Ovary (tissue), 9 donors: ENCODE data around the gene CST3. TPM values are rescaled to one million over a fixed set of nuclear protein-coding genes. Genes with fewer than 3 reads are reported as not detected.
A peak's percentile ranks its signal among the peaks of the same experiment; 100 is the strongest.

Source experiments
- DNase-seq, 5 donors: peaks; one replicate each; pipeline ENCODE4 v3.0.0-alpha.2; 2019 to 2020
- H3K27ac ChIP-seq, 2 donors: fragments of 200-600 bp; one replicate each; pipeline versions ENCODE4 v1.5.1 to v1.8.0; 2019 to 2022
- H3K27me3 ChIP-seq: fragments of 200-600 bp; one replicate; pipeline ENCODE4 v1.8.0; 2022
- H3K36me3 ChIP-seq: fragments of 200-600 bp; sonication (generic); one replicate; pipeline ENCODE4 v1.5.1; 2019
- H3K4me1 ChIP-seq: one replicate; pipeline ENCODE4 v1.8.1; 2013; ENCODE audit warnings: mild to moderate bottlenecking, moderate library complexity; ENCODE audit not compliant: insufficient read depth
- H3K4me3 ChIP-seq: fragments of 200-600 bp; sonication (generic); one replicate; pipeline ENCODE4 v1.5.1; 2017
- H3K9me3 ChIP-seq, 2 donors: fragments of 200-600 bp in 1 of 2; sonication (generic) in 1 of 2; one replicate each; pipeline versions ENCODE4 v1.5.1 to v1.8.1; 2013 to 2019; ENCODE audit warnings: mild to moderate bottlenecking in 1 of 2, moderate library complexity in 1 of 2
- CTCF ChIP-seq, 3 donors: fragments of 450-650 bp in 2 of 3; fragments of 200-600 bp in 1 of 3; IDR thresholded peaks; one replicate each; pipeline versions ENCODE4 v1.5.1 to v1.8.0; 2016 to 2022; ENCODE audit warnings: antibody characterized with exemption in 3 of 3, mild to moderate bottlenecking in 1 of 3
- EP300 ChIP-seq: sonication (generic); formaldehyde crosslinking; IDR thresholded peaks from one replicate; pipeline ENCODE4 v1.6.1; 2017; ENCODE audit warnings: antibody characterized with exemption
- POLR2A ChIP-seq: fragments of 450-650 bp; IDR thresholded peaks from one replicate; pipeline ENCODE4 v1.6.1; 2017; ENCODE audit warnings: antibody characterized with exemption, mild to moderate bottlenecking, moderate library complexity
- WGBS, 3 donors: extraction: QIAGEN DNeasy Blood & Tissue Kit in 1 of 3; methylation state at CpG; one replicate each; pipeline versions ENCODE4 v1.1.5 to v1.1.7; 2013 to 2017; 5-methylcytosine and 5-hydroxymethylcytosine counted together
- intact Hi-C, 4 donors: fragments of 100-400 bp; cut with DNase I; formaldehyde crosslinking; loops; one replicate each; pipeline versions ENCODE4 v1.11.0 to v1.15.1; 2022 to 2023
- polyA plus RNA-seq, 2 donors: library from polyadenylated mRNA; stranded (reverse); fragments of 200-250 nt in 1 of 2; fragments of 350-450 nt in 1 of 2; fragmentation: Illumina TruSeq in 1 of 2; extraction: RNeasy Lipid Tissue Mini Kit (QIAGEN cat#74804) in 1 of 2; gene quantifications; one replicate each; pipeline ENCODE4 v1.2.3, GENCODE V29; 2013 to 2014
- total RNA-seq, 7 donors: library from RNA; depleted of rRNA in 2 of 7; stranded (reverse); fragments of >200 nt in 2 of 7; fragmentation: NEBNext Ultra II Directional in 3 of 7; extraction: Animal tissue kit (Norgen Biotek cat#: 25700) in 3 of 7; gene quantifications; one replicate each; pipeline versions ENCODE4 v1.1.0 to v1.2.4, GENCODE V29; 2016 to 2023
- donor health status: DM: no; HTN: no; CAD: no; lungs with moderate emphysema.
- donor health status: DM: no; HTN: no; CAD: no.
- donor health status: Bipolar disorder and iron deficiency.
- donor health status: DM: yes; HTN: yes; CAD: no.
- donor health status: DM: no; HTN: no; CAD: no.
- donor health status: DM: yes; HTN: yes; CAD: no.

CST3 gene
- total and polyA plus RNA-seq, 9 donors: 317 to 889 (median 404) TPM

GRCh38 chr20:23607497-23608245 is 30.1 kb downstream of the CST3 start:
- DNase-seq: no peak

GRCh38 chr20:23606652-23607049 is 31.1 kb downstream of the CST3 start:
- TF ChIP-seq CTCF (IDR thresholded peaks at IDR 0.05) (peak; percentile 64 to 81 (median 68)), EP300 (no peak)
- DNase-seq: peak; percentile 71 to 87 (median 82)
- no peaks in the 10 kb centered on the region for H3K36me3 ChIP-seq
- intact Hi-C loops: loop anchor here in 2 of 4 donors (10.0 kb wide), 3 partner anchors 162 to 378 kb away; partner anchors contain the start of gene GGTLC1 (in 1 of the 2)
- H3K4me3 ChIP-seq: no peak overlapping the region
- H3K27ac ChIP-seq: no peak overlapping the region
- H3K27me3 ChIP-seq: no peaks in the 10 kb centered on the region
- no peaks in the 10 kb centered on the region for H3K4me1 ChIP-seq
- no peaks in the 10 kb centered on the region for H3K9me3 ChIP-seq
- 8 to 12% (median 10%) methylated on average over 9 of the region's 9 CpGs for WGBS, 3 donors

More at GRCh38 chr20:23607497-23608245, 30.1 kb downstream of the CST3 start:
- TF ChIP-seq CTCF (IDR thresholded peaks at IDR 0.05): no peak
- no peak for TF ChIP-seq POLR2A
- no peaks in the 10 kb centered on the region for H3K4me1 ChIP-seq
- 88 to 91% (median 90%) methylated on average over 14 of the region's 14 CpGs for WGBS, 3 donors
- H3K4me3 ChIP-seq: no peak overlapping the region
- H3K27ac ChIP-seq: no peak overlapping the region
- no peaks in the 10 kb centered on the region for H3K9me3 ChIP-seq
- H3K36me3 ChIP-seq: no peaks in the 10 kb centered on the region
- intact Hi-C loops: loop anchor here in 2 of 4 donors (10.0 kb wide), 3 partner anchors 163 to 377 kb away; partner anchors contain the start of gene GGTLC1 (in 1 of the 2)
- no peaks in the 10 kb centered on the region for H3K27me3 ChIP-seq

- TF ChIP-seq EP300: no peak
- Histone ChIP-seq H3K27ac (no peak within 1 kb of the TSS), H3K36me3 (no peaks in the 10 kb centered on the region), H3K27me3 (no peaks in the 10 kb centered on the region), H3K4me1 (no peaks in the 10 kb centered on the region), H3K4me3 (no peak within 1 kb of the TSS), H3K9me3 (no peaks in the 10 kb centered on the region)
- intact Hi-C loops: loop anchor here in 2 of 4 donors (10.0 kb wide), 3 partner anchors 161 to 379 kb away; partner anchors contain the start of gene GGTLC1 (in 1 of the 2)
- no peak for DNase-seq
- 52 to 58% (median 54%) methylated on average over 15 to 16 of the region's 16 CpGs for WGBS, 3 donors
These were observed 31.7 kb downstream of the CST3 start, which contains the start of gene CST9 for GRCh38 chr20:23605867-23606651. Gene CST9, minus strand, starts transcription at chr20:23605917. Its CDS starts 53 bp downstream, at chr20:23605864.

- H3K27me3 ChIP-seq: no peaks in the 10 kb centered on the region
- no peaks in the 10 kb centered on the region for H3K36me3 ChIP-seq
- no peaks in the 10 kb centered on the region for H3K4me1 ChIP-seq
- 67 to 77% (median 70%) methylated on average over 1 of the region's 1 CpG for WGBS, 3 donors
- H3K9me3 ChIP-seq: no peaks in the 10 kb centered on the region
- intact Hi-C loops: loop anchor here in 3 of 4 donors (5.0 to 10.0 kb wide), 4 partner anchors 160 to 380 kb away; partner anchors contain the start of genes CSTL1 (in 1 of the 3) and GGTLC1 (in 1 of the 3)
- no peak overlapping the region for H3K27ac ChIP-seq
- H3K4me3 ChIP-seq: no peak overlapping the region
- DNase-seq: no peak
- TF ChIP-seq EP300 (no peak), CTCF (IDR thresholded peaks at IDR 0.05) (no peak), POLR2A (no peak)
These were observed 33.4 kb downstream of the CST3 start for GRCh38 chr20:23604306-23604705.
